Smooth muscle cell (in vitro differentiated cells): Measurements from ENCODE around the gene EXO1. TPM values are rescaled to one million over a fixed set of nuclear protein-coding genes. Genes with fewer than 3 reads are reported as not detected.

ENCODE experiments used
- DNase-seq: peaks from one replicate; lab custom pipeline; 2025; ENCODE audit not compliant: unreplicated experiment; lab: John Stamatoyannopoulos, UW
- H2AFZ ChIP-seq: fragments of 200-600 bp; sonication (generic); 2 replicates; pipeline ENCODE4 v1.6.0; 2016; ENCODE audit warnings: antibody characterized with exemption, low read depth, mild to moderate bottlenecking
- H3F3A ChIP-seq: fragments of 200-600 bp; sonication (generic); 2 replicates; pipeline ENCODE4 v1.6.0; 2017; ENCODE audit warnings: antibody characterized with exemption, low read depth
- H3K27ac ChIP-seq: fragments of 200-600 bp; sonication (generic); 2 replicates; pipeline ENCODE4 v1.5.1; 2016; ENCODE audit warnings: low read depth, mild to moderate bottlenecking
- H3K27me3 ChIP-seq: fragments of 200-600 bp; sonication (generic); 2 replicates; pipeline ENCODE4 v1.6.1; 2016; ENCODE audit warnings: low read depth, mild to moderate bottlenecking
- H3K36me3 ChIP-seq: fragments of 200-600 bp; sonication (generic); 2 replicates; pipeline ENCODE4 v1.5.1; 2016; ENCODE audit warnings: low read depth
- H3K4me1 ChIP-seq: fragments of 200-600 bp; sonication (generic); 2 replicates; pipeline ENCODE4 v1.5.1; 2016; ENCODE audit warnings: low read depth
- H3K4me2 ChIP-seq: fragments of 200-600 bp; sonication (generic); 2 replicates; pipeline ENCODE4 v1.6.0; 2016; ENCODE audit warnings: mild to moderate bottlenecking
- H3K4me3 ChIP-seq: fragments of 200-600 bp; sonication (generic); 2 replicates; pipeline ENCODE4 v1.5.1; 2016; ENCODE audit warnings: mild to moderate bottlenecking
- H3K79me2 ChIP-seq: fragments of 200-600 bp; sonication (generic); 2 replicates; pipeline ENCODE4 v1.6.0; 2016; ENCODE audit warnings: low read depth, mild to moderate bottlenecking
- H3K9ac ChIP-seq: fragments of 200-600 bp; sonication (generic); 2 replicates; pipeline ENCODE4 v1.6.0; 2016; ENCODE audit warnings: low read depth
- H3K9me3 ChIP-seq: fragments of 200-600 bp; sonication (generic); replicated peaks from 2 replicates; pipeline ENCODE4 v1.5.1; 2016; ENCODE audit warnings: low read depth
- H4K20me1 ChIP-seq: fragments of 200-600 bp; sonication (generic); 2 replicates; pipeline ENCODE4 v1.6.0; 2016; ENCODE audit warnings: low read depth
- CTCF ChIP-seq: fragments of 200-600 bp; sonication (generic); IDR thresholded peaks from 2 replicates; pipeline ENCODE4 v1.5.1; 2017; ENCODE audit warnings: borderline replicate concordance, mild to moderate bottlenecking, antibody characterized with exemption; ENCODE audit not compliant: insufficient read depth, poor library complexity, severe bottlenecking
- WGBS: methylation state at CpG from one replicate; pipeline ENCODE4 v1.1.7; 2016; ENCODE audit warnings: low lambda C conversion rate; 5-methylcytosine and 5-hydroxymethylcytosine counted together
- polyA plus RNA-seq: library from polyadenylated mRNA; unstranded; fragments of >200 nt; fragmentation: Nextera tagmentation; extraction: Ambion mirVana; gene quantifications from 2 replicates; pipeline ENCODE4 v1.2.1, GENCODE V29; 2016
- total RNA-seq: library from RNA; depleted of rRNA; stranded (reverse); fragments of >200 nt; gene quantifications from 2 replicates; pipeline ENCODE4 v1.2.3, GENCODE V29; 2014

EXO1 gene
- total and polyA plus RNA-seq, 2 experiments from 2014 or later = 7.5 to 11.0 TPM

GRCh38 chr1:241870746-241871430 is 22.9 kb downstream of the EXO1 start:
- 93% methylated on average over 3 of the region's 3 CpGs for WGBS
- H3K36me3 ChIP-seq = no peaks in the 10 kb centered on the region
- DNase-seq = no peak
- H3K79me2 ChIP-seq = no peaks in the 10 kb centered on the region
- TF ChIP-seq CTCF = no peak
- H3K4me1 ChIP-seq = no peaks in the 10 kb centered on the region
- no peaks in the 10 kb centered on the region for H3F3A ChIP-seq
- no peak overlapping the region for H3K9ac ChIP-seq
- H3K4me2 ChIP-seq = no peak overlapping the region
- H2AFZ ChIP-seq = no peak overlapping the region
- no peaks in the 10 kb centered on the region for H3K27me3 ChIP-seq
- H3K27ac ChIP-seq = no peak overlapping the region
- no peak overlapping the region for H3K4me3 ChIP-seq
- no peaks in the 10 kb centered on the region for H4K20me1 ChIP-seq
- H3K9me3 ChIP-seq = no peaks in the 10 kb centered on the region

DNA sequence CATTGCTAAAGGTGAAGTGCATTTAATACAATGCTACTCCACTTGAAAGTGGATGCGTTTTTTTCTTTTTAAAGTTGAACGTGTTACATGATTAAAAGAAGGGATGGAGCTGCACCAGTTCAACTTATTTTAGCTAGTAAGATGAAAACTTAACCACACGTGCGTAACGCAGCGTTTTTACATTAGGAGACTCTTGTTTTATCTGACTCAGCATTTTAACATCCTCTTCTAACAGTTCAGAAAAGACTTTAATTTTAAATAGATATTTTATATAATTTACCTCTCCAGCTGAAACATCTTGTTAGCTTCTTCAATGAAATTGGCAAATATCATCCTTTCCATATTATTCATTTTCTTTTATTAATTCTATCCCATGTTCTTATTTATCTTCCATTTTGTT is 33.4 kb downstream of the EXO1 start:
- no peak overlapping the region for H3K27ac ChIP-seq
- H3K27me3 ChIP-seq = no peaks in the 10 kb centered on the region
- no peaks in the 10 kb centered on the region for H3K4me1 ChIP-seq
- no peak overlapping the region for H3K4me2 ChIP-seq
- no peak for TF ChIP-seq CTCF
- WGBS = 97% methylated on average over 6 of the region's 6 CpGs
- H3K9me3 ChIP-seq = no peaks in the 10 kb centered on the region
- no peaks in the 10 kb centered on the region for H4K20me1 ChIP-seq
- H2AFZ ChIP-seq = no peak overlapping the region
- H3K79me2 ChIP-seq = no peaks in the 10 kb centered on the region
- no peaks in the 10 kb centered on the region for H3K36me3 ChIP-seq
- H3F3A ChIP-seq = no peaks in the 10 kb centered on the region
- H3K9ac ChIP-seq = no peak overlapping the region
- no peak for DNase-seq
- H3K4me3 ChIP-seq = no peak overlapping the region

- H3K4me2 ChIP-seq = no peak overlapping the region
- no peak overlapping the region for H3K4me3 ChIP-seq
- no peak for DNase-seq
- no peaks in the 10 kb centered on the region for H3K9me3 ChIP-seq
- no peak for TF ChIP-seq CTCF
- H3K79me2 ChIP-seq = no peaks in the 10 kb centered on the region
- H4K20me1 ChIP-seq = no peaks in the 10 kb centered on the region
- no peaks in the 10 kb centered on the region for H3F3A ChIP-seq
- no peak overlapping the region for H2AFZ ChIP-seq
- no peaks in the 10 kb centered on the region for H3K27me3 ChIP-seq
- WGBS = 78% methylated on average over 1 of the region's 1 CpG
- no peaks in the 10 kb centered on the region for H3K36me3 ChIP-seq
- H3K9ac ChIP-seq = no peak overlapping the region
- no peaks in the 10 kb centered on the region for H3K4me1 ChIP-seq
- H3K27ac ChIP-seq = no peak overlapping the region
Measured at GRCh38 chr1:241883159-241883558, 35.2 kb downstream of the EXO1 start.

DNA sequence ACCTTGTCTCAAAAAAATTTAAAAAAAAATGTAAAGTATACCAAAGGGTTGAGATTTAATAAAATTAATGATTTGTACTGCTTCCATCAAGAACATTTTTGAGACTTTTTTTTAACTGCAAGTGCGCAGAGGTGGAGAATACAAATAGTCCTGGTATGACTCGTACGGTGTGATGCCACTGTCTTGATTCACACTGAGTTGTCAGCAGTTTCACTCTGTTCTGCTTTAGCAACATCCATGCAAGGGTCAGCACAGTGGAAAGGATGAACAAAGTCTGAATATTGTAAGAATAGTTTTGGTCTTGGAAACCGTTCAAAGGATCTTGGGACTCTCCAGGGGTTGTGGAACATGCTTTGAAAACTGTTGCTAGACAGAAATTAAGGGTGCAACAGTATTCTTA is 40.2 kb downstream of the EXO1 start:
- H3K4me1 ChIP-seq = no peaks in the 10 kb centered on the region
- H3K27ac ChIP-seq = no peak overlapping the region
- H3K79me2 ChIP-seq = no peaks in the 10 kb centered on the region
- no peaks in the 10 kb centered on the region for H3F3A ChIP-seq
- 96% methylated on average over 4 of the region's 4 CpGs for WGBS
- H3K4me2 ChIP-seq = no peak overlapping the region
- no peak overlapping the region for H3K9ac ChIP-seq
- H3K4me3 ChIP-seq = no peak overlapping the region
- no peak for DNase-seq
- H2AFZ ChIP-seq = no peak overlapping the region
- no peak for TF ChIP-seq CTCF
- no peaks in the 10 kb centered on the region for H3K27me3 ChIP-seq
- H3K36me3 ChIP-seq = no peaks in the 10 kb centered on the region
- H4K20me1 ChIP-seq = no peaks in the 10 kb centered on the region
- H3K9me3 ChIP-seq = no peaks in the 10 kb centered on the region
